ENCODE results near the gene CLEC19A. TPM values are rescaled to one million over a fixed set of nuclear protein-coding genes. Genes with fewer than 3 reads are reported as not detected.

Gene CLEC19A
- total RNA-seq, result not detected

- no peak for ATAC-seq
Measured at GRCh38 chr16:19285431-19285830, at the start of gene CLEC19A. TSS of gene CLEC19A (plus strand) at chr16:19285731. CDS start at chr16:19285852, 121 bp downstream.

DNA sequence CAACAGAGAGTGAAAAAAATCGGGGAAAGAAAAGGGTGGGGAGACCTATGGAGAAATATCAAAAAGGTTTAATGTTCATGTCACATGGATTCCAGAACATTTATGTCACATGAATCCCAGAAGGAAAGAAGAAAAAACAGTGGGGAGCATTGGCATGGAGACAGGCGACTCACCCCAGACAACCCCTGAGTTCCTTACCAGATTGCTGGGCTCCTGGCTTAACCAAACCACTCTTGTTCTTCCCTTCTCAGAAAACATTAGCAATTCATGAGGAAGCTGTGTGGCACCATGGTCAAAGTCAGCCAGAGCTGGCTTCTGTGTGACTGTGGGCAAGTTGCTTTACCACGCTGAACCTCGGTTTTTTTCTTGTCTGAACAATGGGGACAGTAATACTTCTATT lies 49.6 kb upstream of the CLEC19A start:
- ATAC-seq, result no peak

GRCh38 chr16:19236561-19237209 lies 48.8 kb upstream of the CLEC19A start:
- peak; percentile 76 for ATAC-seq

DNA sequence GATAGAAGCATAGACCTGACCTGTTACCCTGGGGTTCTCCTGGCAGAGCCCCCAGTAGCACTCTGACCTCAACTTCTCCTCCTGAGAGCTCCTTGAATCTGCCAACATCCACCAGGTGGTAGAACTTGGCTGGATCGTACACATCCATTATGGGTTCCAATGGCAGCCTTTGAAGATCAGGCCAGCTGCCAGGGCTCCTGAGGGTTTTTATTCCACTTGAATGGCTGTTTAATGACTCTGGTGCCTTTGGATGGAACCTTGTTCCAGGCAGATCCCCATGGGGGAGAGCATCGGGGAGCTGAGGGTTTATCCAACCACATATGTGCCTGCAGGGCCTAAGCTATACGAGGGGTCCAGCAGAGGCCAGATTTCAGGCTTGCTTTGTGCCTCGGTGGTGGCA lies 47.1 kb upstream of the CLEC19A start:
- ATAC-seq, result no peak

- no peak for ATAC-seq
Measured at GRCh38 chr16:19239511-19240155, 45.9 kb upstream of the CLEC19A start.

GRCh38 chr16:19240494-19240893 lies 45.0 kb upstream of the CLEC19A start:
- no peak for ATAC-seq

DNA sequence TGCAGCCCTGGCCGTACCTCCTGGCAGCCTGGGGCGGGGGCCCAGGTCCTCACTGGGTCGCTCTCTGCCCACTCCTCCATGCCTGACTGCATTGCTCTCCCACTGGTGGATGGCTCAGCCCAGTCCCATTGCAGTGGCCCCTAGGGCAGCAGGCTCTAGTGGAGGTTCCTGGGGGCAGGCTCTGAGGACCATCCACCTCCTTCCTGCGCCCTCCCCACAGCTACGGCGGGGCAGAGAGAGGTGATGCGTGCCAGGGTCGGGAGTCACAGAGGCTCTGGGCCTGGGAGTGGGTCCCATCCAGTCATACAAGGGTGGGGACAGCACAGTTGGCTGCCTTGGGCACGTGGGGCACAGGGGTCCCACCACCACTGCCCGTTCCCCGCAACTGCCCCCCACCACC lies 44.0 kb upstream of the CLEC19A start:
- ATAC-seq, result no peak

GRCh38 chr16:19242186-19242585 lies 43.3 kb upstream of the CLEC19A start:
- no peak for ATAC-seq

DNA sequence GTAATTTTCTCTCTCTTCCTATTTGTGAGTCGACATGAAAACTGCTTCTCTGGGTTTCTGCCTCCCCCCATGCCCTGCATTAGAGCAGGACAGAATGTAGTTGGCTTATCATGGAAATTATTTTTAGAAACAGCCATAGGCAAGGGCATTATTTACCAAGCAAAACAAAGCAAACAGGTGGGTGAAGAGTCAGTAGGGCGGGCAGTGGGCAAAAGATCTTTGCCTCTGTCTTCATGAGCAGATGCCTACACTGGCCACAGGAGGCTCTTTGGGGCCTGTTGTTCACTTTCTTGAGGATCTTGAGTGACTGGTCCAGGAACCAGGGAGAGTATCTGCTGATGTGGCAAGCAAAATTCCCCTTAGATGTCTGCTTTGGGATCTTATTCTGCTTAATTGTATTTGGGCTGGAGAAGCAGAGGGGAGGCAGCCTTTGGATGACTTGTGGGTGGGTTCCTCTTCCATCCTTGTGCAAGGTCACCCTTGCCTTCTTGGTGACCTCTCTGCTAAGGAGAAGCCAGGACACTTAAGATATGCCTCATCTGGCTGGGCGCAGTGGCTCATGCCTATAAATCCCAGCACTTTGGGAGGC lies 42.5 kb upstream of the CLEC19A start:
- no peak for ATAC-seq

DNA sequence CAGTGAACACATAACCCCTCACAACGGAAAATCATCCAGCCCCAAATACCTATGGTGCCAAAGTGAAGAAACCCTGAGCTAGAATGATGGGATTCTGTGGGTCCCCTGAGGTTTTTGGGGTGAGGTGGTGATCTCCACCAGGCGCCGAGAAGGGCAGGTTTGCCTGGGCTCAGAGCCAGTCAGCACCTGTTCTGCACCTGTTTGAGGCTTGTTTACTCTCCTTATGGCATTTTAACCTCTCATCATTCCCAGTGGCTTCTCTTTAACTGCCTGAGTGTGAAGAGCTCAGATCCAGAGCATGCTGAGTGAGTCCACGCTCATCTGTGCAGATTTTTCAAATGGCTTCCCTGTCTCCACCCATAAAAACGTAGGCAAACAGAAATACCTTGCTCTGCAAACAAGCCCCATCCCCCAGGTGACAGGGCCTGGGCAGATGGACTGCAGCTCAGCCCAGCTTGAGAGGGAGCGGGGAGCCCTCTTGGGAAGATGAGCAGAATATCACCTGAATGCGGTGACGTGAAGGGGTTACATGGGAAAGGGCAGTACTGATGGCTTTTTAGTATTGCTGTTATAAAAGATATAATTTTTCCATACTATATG lies 40.1 kb upstream of the CLEC19A start:
- no peak for ATAC-seq

GRCh38 chr16:19252904-19253303 lies 32.6 kb upstream of the CLEC19A start:
- no peak for ATAC-seq

DNA sequence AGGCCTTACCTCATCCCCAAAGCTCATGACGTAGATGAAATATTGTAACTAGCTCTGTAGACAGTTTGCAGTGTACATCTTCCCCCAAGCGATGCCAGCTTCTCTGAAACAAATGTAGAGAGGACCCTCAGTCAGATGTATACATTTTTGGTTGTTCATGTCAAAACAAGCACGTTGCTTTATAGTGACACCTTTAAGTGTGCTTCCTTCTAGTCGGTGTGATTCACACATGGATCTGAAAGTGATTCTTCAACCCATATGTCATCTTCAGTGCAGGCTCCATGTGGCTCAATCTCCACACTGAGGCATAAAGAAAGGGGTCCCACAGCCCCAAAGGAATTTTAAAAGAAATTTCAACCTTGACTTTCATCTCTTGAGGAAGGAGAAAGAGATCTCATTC lies 30.9 kb upstream of the CLEC19A start:
- ATAC-seq, result no peak

DNA sequence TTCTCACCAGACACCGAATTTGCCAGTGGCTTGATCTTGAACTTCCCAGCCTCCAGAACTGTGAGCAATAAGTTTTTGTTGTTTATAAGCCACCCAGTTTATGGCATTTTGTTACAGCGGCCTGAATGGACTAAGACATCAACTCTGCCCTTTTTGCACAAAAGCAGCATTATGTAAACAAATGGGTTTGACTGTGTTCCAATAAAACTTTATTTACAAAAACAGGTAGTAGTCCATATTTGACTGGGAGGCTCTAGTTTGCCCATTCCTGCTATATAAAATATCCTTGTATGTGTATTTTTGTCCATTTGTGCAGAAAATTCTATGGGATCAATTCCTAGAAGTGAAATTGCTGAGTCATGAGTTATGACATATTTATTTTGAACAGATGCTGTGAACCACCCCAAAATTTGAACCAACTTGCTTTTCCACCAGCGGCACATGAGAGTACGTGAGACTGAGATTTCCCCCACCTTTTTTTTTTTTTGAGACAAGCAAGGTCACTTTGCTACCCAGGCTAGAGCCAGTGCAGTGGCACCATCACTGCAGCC lies 21.3 kb upstream of the CLEC19A start:
- no peak for ATAC-seq

DNA sequence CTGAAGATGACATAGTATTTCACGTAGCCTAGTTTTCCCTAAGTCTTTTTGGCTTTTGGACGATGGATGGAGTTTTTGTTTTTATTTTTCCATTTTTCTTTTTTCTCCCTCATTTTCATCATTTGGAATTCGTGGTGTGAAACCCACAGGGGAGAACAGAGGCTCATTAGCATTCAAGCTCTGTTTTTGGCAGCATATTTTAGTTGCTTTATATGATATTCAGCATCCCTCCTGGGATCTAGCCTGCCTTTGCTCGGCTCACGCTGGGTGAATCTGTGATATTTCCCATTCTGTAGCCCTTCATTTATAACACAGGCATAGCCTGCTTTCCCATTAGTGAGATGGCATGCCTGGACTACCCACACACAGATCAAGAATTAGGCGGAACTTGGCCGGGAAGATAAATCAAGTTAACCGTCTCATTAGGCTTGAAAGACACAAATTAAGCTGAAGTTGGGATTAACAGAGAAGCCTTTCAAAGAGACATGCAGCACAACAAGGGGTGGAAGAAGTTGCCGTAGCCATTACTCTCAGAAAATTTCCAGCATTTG lies 20.1 kb upstream of the CLEC19A start:
- no peak for ATAC-seq

GRCh38 chr16:19266774-19267173 lies 18.8 kb upstream of the CLEC19A start:
- ATAC-seq, result no peak

DNA sequence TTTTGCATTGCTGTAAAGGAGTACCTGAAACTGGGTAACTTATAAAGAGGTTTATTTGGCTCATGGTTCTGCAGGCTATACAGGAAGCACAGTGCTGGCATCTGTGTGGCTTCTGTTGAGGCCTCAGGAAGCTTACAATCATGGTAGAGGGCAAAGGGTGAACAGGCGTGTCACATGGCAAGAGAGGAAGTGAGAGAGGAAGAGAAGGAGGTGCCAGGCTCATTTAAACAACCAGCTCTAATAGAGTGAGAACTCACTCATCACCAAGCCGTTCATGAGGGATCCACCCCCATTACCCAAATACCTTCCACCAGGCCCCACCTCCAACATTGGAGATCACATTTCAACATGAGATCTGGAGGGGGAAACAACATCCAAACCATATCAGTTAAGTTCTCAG lies 16.4 kb upstream of the CLEC19A start:
- no peak for ATAC-seq

DNA sequence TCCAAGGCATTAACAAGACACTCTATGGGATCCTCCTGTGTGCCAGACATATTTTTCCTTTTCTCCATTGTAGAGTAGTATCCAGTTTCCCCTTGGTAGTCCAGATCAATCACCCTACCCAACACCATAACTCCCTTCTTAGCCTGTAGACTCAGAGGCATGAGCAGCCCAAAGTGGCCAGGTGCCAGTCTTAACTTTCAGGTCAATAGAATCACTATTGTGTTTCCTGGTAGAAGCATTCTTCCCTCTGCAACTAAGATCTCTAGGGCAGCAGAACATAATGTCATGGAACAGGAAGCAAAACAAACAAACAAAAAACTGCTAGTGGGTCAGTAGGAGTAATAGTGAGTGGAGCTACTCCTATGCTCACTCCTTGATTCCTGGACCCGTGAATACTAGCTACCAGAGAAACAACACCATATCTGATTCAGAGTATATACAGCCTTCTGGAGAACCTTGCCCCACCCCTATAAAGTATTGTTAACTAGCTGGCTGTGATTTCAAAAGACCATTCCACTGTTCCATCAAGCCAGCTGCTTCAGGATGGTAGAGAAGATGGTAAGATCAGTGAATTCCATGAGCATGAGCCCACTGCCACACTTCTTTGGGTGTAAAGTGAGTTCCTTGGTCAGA lies 11.2 kb upstream of the CLEC19A start:
- no peak for ATAC-seq

DNA sequence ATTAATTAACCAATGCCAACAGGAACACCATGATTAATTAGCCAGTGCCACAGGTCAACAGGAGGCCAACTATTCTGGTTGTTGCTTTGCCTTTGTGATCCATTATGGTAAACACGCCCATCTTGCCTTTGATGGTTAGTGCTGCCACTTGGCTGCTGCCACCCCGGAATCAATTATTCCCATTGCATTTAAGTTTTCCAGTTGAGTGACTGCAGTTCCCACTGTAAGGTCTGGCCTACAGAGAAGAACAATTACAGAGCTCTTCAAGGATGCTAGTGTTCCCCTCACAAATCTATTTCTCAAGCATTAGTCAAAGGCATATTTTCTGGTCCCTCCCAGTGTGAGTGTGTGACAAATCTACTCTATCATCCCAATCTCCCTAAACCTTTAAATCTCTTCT lies 7.1 kb upstream of the CLEC19A start:
- no peak for ATAC-seq

- no peak for ATAC-seq
Measured at GRCh38 chr16:19281246-19281645, 4.3 kb upstream of the CLEC19A start.

DNA sequence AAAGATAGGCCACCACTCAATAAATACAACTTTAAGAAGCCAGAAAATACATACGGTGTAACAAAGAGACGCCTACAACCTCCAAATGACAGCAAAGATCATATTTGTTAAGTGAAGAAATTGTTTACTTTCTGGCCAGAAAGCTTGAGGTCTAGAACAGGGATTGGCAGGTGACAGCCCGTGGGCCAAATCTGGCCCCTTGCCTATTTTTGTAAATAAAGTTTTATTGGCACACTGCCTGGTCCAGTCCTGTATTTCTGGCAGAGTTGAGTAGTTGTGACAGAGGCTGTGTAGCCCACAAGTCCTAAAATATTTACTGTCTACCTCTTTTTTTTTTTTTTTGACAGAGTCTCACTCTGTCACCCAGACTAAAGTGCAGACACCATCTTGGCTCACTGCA lies 3.4 kb upstream of the CLEC19A start:
- no peak for ATAC-seq

GRCh38 chr16:19283637-19284036 lies 1.9 kb upstream of the CLEC19A start:
- peak; percentile 41 for ATAC-seq

GRCh38 chr16:19284207-19284606 lies 1.3 kb upstream of the CLEC19A start:
- peak; percentile 88 for ATAC-seq

GRCh38 chr16:19286827-19287226 lies 1.3 kb downstream of the CLEC19A start:
- no peak for ATAC-seq
